Panc1 (cell line): Measurements from ENCODE around the gene CA12. TPM values are rescaled to one million over a fixed set of nuclear protein-coding genes. Genes with fewer than 3 reads are reported as not detected.

Source experiments
- ATAC-seq: fragments of 200-7000 bp; cut with Tn5 transposase; 2 replicates; pipeline ENCODE4 v1.9.1; 2020; ENCODE audit warnings: mild to moderate bottlenecking, moderate library complexity
- BruUV-seq: library from RNA; stranded (reverse); fragments of 400-500 nt; replicated peaks from 2 replicates; lab custom pipeline; 2021; lab: Mats Ljungman, UMichigan
- CTCF ChIA-PET: fragments of 300-600 bp; sonication (Branson Sonifier 250); formaldehyde crosslinking; loops from one replicate; lab custom pipeline; 2022; ENCODE audit warnings: antibody characterized with exemption; lab: Charles Lee
- POLR2A ChIA-PET: fragments of 300-600 bp; sonication (Branson Sonifier 250); formaldehyde crosslinking; loops from one replicate; lab custom pipeline; 2022; ENCODE audit warnings: antibody characterized with exemption; lab: Charles Lee
- DNase-seq: peaks from one replicate; pipeline ENCODE4 v3.0.0-alpha.2; 2010; ENCODE audit warnings: low read depth, low spot score
- H3K27ac ChIP-seq: 2 replicates; pipeline ENCODE4 v1.5.1; 2011; ENCODE audit warnings: mild to moderate bottlenecking, low read length, inconsistent platforms
- H3K27me3 ChIP-seq: fragments of 200-500 bp; sonication (Bioruptor generic); 2 replicates; pipeline ENCODE4 v1.6.0; 2014; ENCODE audit warnings: low read length, inconsistent platforms; ENCODE audit not compliant: control insufficient read depth, insufficient read depth
- H3K36me3 ChIP-seq: fragments of 200-500 bp; sonication (Bioruptor generic); 2 replicates; pipeline ENCODE4 v1.5.1; 2014; ENCODE audit warnings: inconsistent platforms, mild to moderate bottlenecking, low read length, moderate library complexity; ENCODE audit not compliant: control insufficient read depth, insufficient read depth
- H3K4me1 ChIP-seq: 2 replicates; pipeline ENCODE4 v1.5.1; 2011; ENCODE audit warnings: inconsistent platforms, mild to moderate bottlenecking, low read length, moderate library complexity; ENCODE audit not compliant: control insufficient read depth, insufficient read depth
- H3K4me3 ChIP-seq, 2 experiments: 2 replicates each; pipeline ENCODE4 v1.5.1; 2011 to 2012; ENCODE audit warnings: low read depth in 2 of 2, low read length in 2 of 2, mild to moderate bottlenecking in 2 of 2, inconsistent platforms in 1 of 2, moderate library complexity in 1 of 2
- H3K9me3 ChIP-seq: fragments of 200-500 bp; sonication (Bioruptor generic); 2 replicates; pipeline ENCODE4 v1.5.1; 2014; ENCODE audit warnings: low read depth, mild to moderate bottlenecking, inconsistent platforms, low read length, moderate library complexity; ENCODE audit not compliant: control insufficient read depth, insufficient read depth
- CTCF ChIP-seq: fragments of 450-650 bp; IDR thresholded peaks from 2 replicates; pipeline ENCODE4 v1.5.1; 2017; ENCODE audit warnings: mild to moderate bottlenecking
- POLR2AphosphoS5 ChIP-seq: IDR thresholded peaks from 2 replicates; pipeline ENCODE4 v1.6.1; 2012; ENCODE audit warnings: mild to moderate bottlenecking, low read depth, low read length, moderate library complexity
- REST ChIP-seq, 2 experiments: IDR thresholded peaks; 2 replicates each; pipeline ENCODE4 v1.6.1; 2011 to 2012; ENCODE audit warnings: low read depth in 2 of 2, control low read depth in 1 of 2, low read length in 1 of 2, mild to moderate bottlenecking in 1 of 2, moderate library complexity in 1 of 2; ENCODE audit not compliant: insufficient read depth in 1 of 2
- SIN3A ChIP-seq: IDR thresholded peaks from 2 replicates; pipeline ENCODE4 v1.6.1; 2012; ENCODE audit warnings: low read depth, mild to moderate bottlenecking, low read length, moderate library complexity, borderline replicate concordance; ENCODE audit not compliant: insufficient read depth
- in situ Hi-C: cut with HindIII; loops from 2 replicates; pipeline ENCODE4 v1.10.0; 2016; ENCODE audit warnings: low sequenced_read_pairs, low pct_unique_long_range_greater_than_20kb
- intact Hi-C: fragments of 100-400 bp; cut with micrococcal nuclease; formaldehyde crosslinking; loops from one replicate; pipeline ENCODE4 v1.10.0; 2022; ENCODE audit not compliant: unreplicated experiment
- total RNA-seq: library from RNA; stranded (reverse); gene quantifications from one replicate; pipeline ENCODE4 v1.2.1, GENCODE V29; 2021; ENCODE audit not compliant: unreplicated experiment

The CA12 gene
- total RNA-seq, 1 experiment from 2014 or later = 0.74 TPM

DNA sequence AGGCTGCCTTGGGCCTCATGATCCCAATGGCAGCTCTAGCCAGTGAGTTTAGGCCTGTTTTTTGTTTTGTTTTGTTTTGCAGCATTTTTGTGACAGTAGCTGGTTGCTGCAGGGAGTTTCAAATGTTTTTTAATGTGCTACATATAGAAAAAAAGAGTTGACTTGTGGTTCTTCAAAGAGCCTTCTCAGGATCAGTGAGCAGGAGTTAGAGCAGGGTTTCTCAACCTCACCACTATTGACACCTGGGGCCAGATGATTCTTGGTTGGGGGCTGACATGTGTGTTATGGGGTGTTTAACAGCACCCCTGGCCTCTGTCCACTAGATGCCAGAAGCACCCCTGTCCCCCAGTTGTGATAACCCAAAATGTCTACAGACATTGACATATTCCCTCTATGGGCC is 86.3 kb downstream of the CA12 start:
- ATAC-seq (no peak), DNase-seq (no peak)
- H3K4me1 ChIP-seq = no peaks in the 10 kb centered on the region
- H3K36me3 ChIP-seq = no peaks in the 10 kb centered on the region
- H3K27me3 ChIP-seq = no peaks in the 10 kb centered on the region
- no peak overlapping the region for H3K4me3 ChIP-seq
- intact Hi-C loops (no loop called here), in situ Hi-C loops (no loop called here)
- TF ChIP-seq SIN3A (no peak), REST (IDR thresholded peaks at IDR 0.05; ENCODE audit: insufficient read depth in 1 of 2, low read depth in 2 of 2, low read length in 1 of 2) (no peak), POLR2AphosphoS5 (no peak), CTCF (no peak)
- ChIA-PET POLR2A (no interaction called here), CTCF (no interaction called here)
- H3K9me3 ChIP-seq = no peaks in the 10 kb centered on the region
- no peak overlapping the region for H3K27ac ChIP-seq
- BruUV-seq = no TSS peak

GRCh38 chr15:63294359-63294758 is 87.3 kb downstream of the CA12 start:
- intact Hi-C loops (no loop called here), in situ Hi-C loops (no loop called here)
- Histone ChIP-seq H3K4me1 (no peaks in the 10 kb centered on the region), H3K27me3 (no peaks in the 10 kb centered on the region), H3K27ac (no peak overlapping the region), H3K4me3 (no peak overlapping the region), H3K36me3 (no peaks in the 10 kb centered on the region), H3K9me3 (no peaks in the 10 kb centered on the region)
- TF ChIP-seq POLR2AphosphoS5 (no peak), REST (IDR thresholded peaks at IDR 0.05; ENCODE audit: insufficient read depth in 1 of 2, low read depth in 2 of 2, low read length in 1 of 2) (no peak), SIN3A (no peak)
- ChIA-PET CTCF (no interaction called here), POLR2A (no interaction called here)
- BruUV-seq = no TSS peak
- no peak for ATAC-seq
- no peak for DNase-seq
